ENCODE data around the gene DEPP1. TPM values are rescaled to one million over a fixed set of nuclear protein-coding genes. Genes with fewer than 3 reads are reported as not detected.

DEPP1 gene
- total and polyA plus RNA-seq, 2 of the 4 experiments (the other 2 are of a cell fraction) = 13.6 to 30.0 TPM

DNA sequence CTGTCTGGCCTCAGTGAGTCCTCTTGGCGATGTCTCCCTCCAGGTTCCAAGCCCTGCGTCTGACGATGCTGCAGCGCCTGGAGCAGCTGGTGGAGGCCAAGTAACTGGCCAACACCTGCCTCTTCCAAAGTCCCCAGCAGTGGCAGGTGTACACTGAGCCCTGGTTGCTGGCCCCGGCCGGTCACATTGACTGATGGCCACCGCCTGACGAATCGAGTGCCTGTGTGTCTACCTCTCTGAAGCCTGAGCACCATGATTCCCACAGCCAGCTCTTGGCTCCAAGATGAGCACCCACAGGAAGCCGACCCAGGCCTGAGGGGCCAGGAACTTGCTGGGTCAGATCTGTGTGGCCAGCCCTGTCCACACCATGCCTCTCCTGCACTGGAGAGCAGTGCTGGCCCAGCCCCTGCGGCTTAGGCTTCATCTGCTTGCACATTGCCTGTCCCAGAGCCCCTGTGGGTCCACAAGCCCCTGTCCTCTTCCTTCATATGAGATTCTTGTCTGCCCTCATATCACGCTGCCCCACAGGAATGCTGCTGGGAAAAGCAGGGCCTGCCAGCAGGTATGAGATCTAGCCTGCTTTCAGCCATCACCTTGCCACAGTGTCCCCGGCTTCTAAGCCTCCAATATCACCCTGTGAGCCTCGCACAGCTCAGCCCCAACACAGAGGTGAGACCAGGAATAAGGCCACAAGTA is 14.8 kb upstream of the DEPP1 start:
- Histone ChIP-seq H2BK5ac (ENCODE audit: low read depth, low read length, poor library complexity, severe bottlenecking) (peak overlapping the region; percentile 98), H4K91ac (ENCODE audit: insufficient read depth, low read depth, low read length) (peak overlapping the region; percentile 98), H4K8ac (ENCODE audit: low read depth in 2 of 2, low read length in 2 of 2) (peak overlapping the region; percentile 86 to 92), H3K27me3 (ENCODE audit: control insufficient read depth, insufficient read depth, low read length) (no peaks in the 10 kb centered on the region), H4K20me1 (ENCODE audit: insufficient read depth, low read length) (no peaks in the 10 kb centered on the region), H2BK15ac (ENCODE audit: low read depth, low read length) (peak overlapping the region; percentile 97), H3K4me3 (ENCODE audit: insufficient read depth, low read depth, low read length) (no peak overlapping the region), H3K36me3 (ENCODE audit: control insufficient read depth, insufficient read depth, low read length) (peaks cover 11% of the 10 kb centered on the region; the same call in 1 of the 2 replicates), H3K18ac (ENCODE audit: low read depth, low read length) (peak overlapping the region; percentile 99), H2AFZ (replicated peaks; ENCODE audit: low read length, poor library complexity) (peak overlapping the region; percentile 77), H3K9ac (ENCODE audit: low read depth, low read length) (peak overlapping the region; percentile 77), H3K4me2 (ENCODE audit: low read depth, low read length) (no peak overlapping the region; the same call in 1 of the 2 replicates), H3K4ac (ENCODE audit: low read depth, low read length) (peak overlapping the region; percentile 99), H2AK5ac (ENCODE audit: low read depth, low read length) (peak overlapping the region; percentile 97), H3K27ac (ENCODE audit: insufficient read depth, low read length) (peak overlapping the region; percentile 99), H4K5ac (ENCODE audit: low read depth, low read length) (peak overlapping the region; percentile 96), H3K9me3 (ENCODE audit: control insufficient read depth, insufficient read depth, low read length) (no peaks in the 10 kb centered on the region), H3K56ac (ENCODE audit: extremely low read depth, insufficient read depth, low read length) (peak overlapping the region; percentile 88), H3K14ac (replicated peaks; ENCODE audit: low read depth, low read length) (peak overlapping the region; percentile 92), H3K79me1 (ENCODE audit: low read depth in 1 of 2, low read length in 2 of 2) (peaks cover 0 to 10% of the 10 kb centered on the region in 2 experiments; a peak in 1 of 4 replicates), H2BK20ac (ENCODE audit: low read depth, low read length) (peak overlapping the region; percentile 98), H3K9me1 (ENCODE audit: insufficient read depth, low read length) (peaks cover 48% of the 10 kb centered on the region), H2BK120ac (ENCODE audit: low read depth, low read length) (peak overlapping the region; percentile 99), H3K4me1 (ENCODE audit: control insufficient read depth, insufficient read depth, low read length) (peaks cover 51% of the 10 kb centered on the region), H2AK9ac (replicated peaks; ENCODE audit: low read depth, low read length, poor library complexity) (peak overlapping the region; percentile 88), H3K23ac (ENCODE audit: low read depth, low read length) (peak overlapping the region; percentile 93)
- WGBS, 2 experiments (ENCODE audit: extremely low coverage in 2 of 2, insufficient read length in 1 of 2) = 94% methylated on average over 8 of the region's 14 CpGs; no CpG with 5 or more reads in 1 of the 2 experiments
- no TSS peak for BruUV-seq (replicated peaks)
- TF ChIP-seq RFX5 (IDR thresholded peaks at IDR 0.05; ENCODE audit: low read depth, low read length) (no peak), RAD21 (IDR thresholded peaks at IDR 0.05; ENCODE audit: low read length) (no peak)
- TF ChIP-seq, protein P1, sequence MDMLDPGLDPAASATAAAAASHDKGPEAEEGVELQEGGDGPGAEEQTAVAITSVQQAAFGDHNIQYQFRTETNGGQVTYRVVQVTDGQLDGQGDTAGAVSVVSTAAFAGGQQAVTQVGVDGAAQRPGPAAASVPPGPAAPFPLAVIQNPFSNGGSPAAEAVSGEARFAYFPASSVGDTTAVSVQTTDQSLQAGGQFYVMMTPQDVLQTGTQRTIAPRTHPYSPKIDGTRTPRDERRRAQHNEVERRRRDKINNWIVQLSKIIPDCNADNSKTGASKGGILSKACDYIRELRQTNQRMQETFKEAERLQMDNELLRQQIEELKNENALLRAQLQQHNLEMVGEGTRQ (IDR thresholded peaks at IDR 0.05; ENCODE audit: low read depth, low read length) = no peak
- in situ Hi-C loops (cut with MboI; ENCODE audit: low sequenced_read_pairs) (loop anchor here (25.0 kb wide), 4 partner anchors 1019 to 1856 kb away; partner anchors contain the start of genes CSGALNACT2 and HNRNPF), intact Hi-C loops (cut with micrococcal nuclease) (no loop called here), dilution Hi-C loops (cut with HindIII; ENCODE audit: low sequenced_read_pairs, unreplicated experiment) (no loop called here)
- DNase-seq (no peak), ATAC-seq (ENCODE audit: low read depth) (no peak)
- POLR2A ChIA-PET (ENCODE audit: unreplicated experiment) = interaction anchor here (1.3 kb wide), 1 partner anchor 14 kb away, joined by 5 read pairs; the partner anchor contains the start of gene DEPP1
- CTCF ChIA-PET = no interaction called here

All from IMR-90 (cell line).